ENCODE results near the gene ANXA6. TPM values are rescaled to one million over a fixed set of nuclear protein-coding genes. Genes with fewer than 3 reads are reported as not detected.

ANXA6 gene
- polyA plus RNA-seq, 1 donor (not counting 4 experiments of a cell fraction or from before 2014, with no cell fraction given), result 37.0 TPM

DNA sequence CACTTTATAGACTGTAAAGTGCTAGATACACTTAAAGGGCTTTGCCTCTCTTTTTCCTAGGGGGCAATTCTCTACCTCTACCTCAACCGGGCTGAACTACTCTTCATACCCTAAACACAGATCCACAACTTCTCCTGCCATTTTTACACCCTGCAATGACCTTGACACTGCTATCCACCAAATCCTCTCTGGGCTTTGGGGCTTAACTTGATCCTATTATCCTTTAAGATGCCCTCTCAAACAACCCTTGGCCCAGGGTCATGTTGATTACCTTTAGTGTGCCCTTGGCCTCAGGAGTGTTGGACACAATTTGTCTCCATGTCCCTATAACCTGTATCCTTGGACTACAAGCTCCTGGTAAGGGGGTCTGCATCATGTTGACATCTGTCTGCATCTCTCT is 19.5 kb downstream of the ANXA6 start:
- no peaks in the 10 kb centered on the region for H3K36me3 ChIP-seq (ENCODE audit: control insufficient read depth in 2 of 2, extremely low read depth in 1 of 2, insufficient read depth in 2 of 2, low read length in 2 of 2)
- H3K79me2 ChIP-seq (ENCODE audit: control insufficient read depth, insufficient read depth, low read length), result no peaks in the 10 kb centered on the region
- no peaks in the 10 kb centered on the region for H4K20me1 ChIP-seq (ENCODE audit: control insufficient read depth, extremely low read depth, insufficient read depth, low read length)
- H3K27me3 ChIP-seq (ENCODE audit: control insufficient read depth, extremely low read depth, insufficient read depth, low read length), result peaks cover 11% of the 10 kb centered on the region
- no peak overlapping the region for H2AFZ ChIP-seq (ENCODE audit: control insufficient read depth, low read length)
- FAIRE-seq, result no peak
- H3K4me1 ChIP-seq (ENCODE audit: control insufficient read depth, extremely low read depth, insufficient read depth, low read length), result peaks cover 6% of the 10 kb centered on the region
- DNase-seq (ENCODE audit: low read depth, low spot score), result no peak
- no peak overlapping the region for H3K4me2 ChIP-seq (ENCODE audit: control insufficient read depth, extremely low read depth, insufficient read depth, low read depth, low read length)
- H3K27ac ChIP-seq (ENCODE audit: control insufficient read depth, insufficient read depth, low read length), result no peak overlapping the region
- TF ChIP-seq, protein P1, sequence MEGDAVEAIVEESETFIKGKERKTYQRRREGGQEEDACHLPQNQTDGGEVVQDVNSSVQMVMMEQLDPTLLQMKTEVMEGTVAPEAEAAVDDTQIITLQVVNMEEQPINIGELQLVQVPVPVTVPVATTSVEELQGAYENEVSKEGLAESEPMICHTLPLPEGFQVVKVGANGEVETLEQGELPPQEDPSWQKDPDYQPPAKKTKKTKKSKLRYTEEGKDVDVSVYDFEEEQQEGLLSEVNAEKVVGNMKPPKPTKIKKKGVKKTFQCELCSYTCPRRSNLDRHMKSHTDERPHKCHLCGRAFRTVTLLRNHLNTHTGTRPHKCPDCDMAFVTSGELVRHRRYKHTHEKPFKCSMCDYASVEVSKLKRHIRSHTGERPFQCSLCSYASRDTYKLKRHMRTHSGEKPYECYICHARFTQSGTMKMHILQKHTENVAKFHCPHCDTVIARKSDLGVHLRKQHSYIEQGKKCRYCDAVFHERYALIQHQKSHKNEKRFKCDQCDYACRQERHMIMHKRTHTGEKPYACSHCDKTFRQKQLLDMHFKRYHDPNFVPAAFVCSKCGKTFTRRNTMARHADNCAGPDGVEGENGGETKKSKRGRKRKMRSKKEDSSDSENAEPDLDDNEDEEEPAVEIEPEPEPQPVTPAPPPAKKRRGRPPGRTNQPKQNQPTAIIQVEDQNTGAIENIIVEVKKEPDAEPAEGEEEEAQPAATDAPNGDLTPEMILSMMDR (optimal IDR thresholded peaks at IDR 0.05 in 1 of 3, IDR thresholded peaks at IDR 0.05 in 1 of 3, conservative IDR thresholded peaks at IDR 0.05 in 1 of 3; ENCODE audit: extremely low read depth in 1 of 3, insufficient read depth in 2 of 3, low read length in 3 of 3), result no peak
- no peak for TF ChIP-seq EZH2 (IDR thresholded peaks at IDR 0.05; ENCODE audit: low read length)
- dilution Hi-C loops (cut with MboI; ENCODE audit: extremely low pct_ligation_motif_present, low sequenced_read_pairs), result no loop called here
- H3K9me1 ChIP-seq (ENCODE audit: control insufficient read depth, extremely low read depth, insufficient read depth, low read length), result no peaks in the 10 kb centered on the region
- no peak overlapping the region for H3K9ac ChIP-seq (ENCODE audit: control insufficient read depth, extremely low read depth, insufficient read depth, low read length)
- H3K4me3 ChIP-seq (ENCODE audit: control insufficient read depth in 2 of 3, extremely low read depth in 1 of 3, insufficient read depth in 2 of 3, low read depth in 1 of 3, low read length in 3 of 3), result no peak overlapping the region
- H3K9me3 ChIP-seq (ENCODE audit: control insufficient read depth, low read depth, low read length), result no peaks in the 10 kb centered on the region

DNA sequence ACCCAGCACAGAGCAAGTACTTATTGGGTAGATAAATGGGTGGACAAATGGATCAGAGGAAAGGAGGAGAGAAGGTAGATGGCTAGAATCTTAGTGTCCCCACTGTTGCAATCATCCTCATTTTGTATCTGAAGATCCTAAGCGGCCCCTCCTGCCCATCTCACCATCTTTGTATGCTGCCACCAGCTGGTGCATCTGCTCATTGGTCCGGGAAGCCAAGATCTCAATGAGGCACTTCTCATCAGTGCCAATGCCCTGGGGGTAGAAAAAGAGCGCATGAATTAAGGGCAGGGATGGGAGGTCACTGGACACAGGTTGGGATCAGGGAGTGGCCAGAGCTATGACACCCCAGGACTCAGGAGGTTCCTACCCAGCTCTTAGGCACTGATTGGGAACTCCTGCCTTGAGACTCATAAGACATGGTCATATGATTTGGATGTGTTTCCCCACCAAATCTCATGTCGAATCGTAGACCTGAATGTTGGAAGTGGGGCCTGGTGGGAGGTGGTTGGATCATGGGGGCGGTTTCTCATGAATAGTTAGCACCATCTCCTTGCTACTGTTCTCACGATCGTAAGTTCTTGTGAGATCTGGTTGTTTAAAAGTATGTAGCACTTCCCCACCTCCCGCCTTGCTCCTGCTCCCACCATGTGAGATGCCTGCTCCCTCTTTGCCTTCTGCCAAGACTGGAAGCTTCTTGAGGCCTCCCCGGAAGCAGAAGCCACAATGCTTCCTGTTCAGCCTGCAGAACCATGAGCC is 20.3 kb downstream of the ANXA6 start:
- no peaks in the 10 kb centered on the region for H3K9me3 ChIP-seq (ENCODE audit: control insufficient read depth, low read depth, low read length)
- H3K79me2 ChIP-seq (ENCODE audit: control insufficient read depth, insufficient read depth, low read length), result no peaks in the 10 kb centered on the region
- H2AFZ ChIP-seq (ENCODE audit: control insufficient read depth, low read length), result no peak overlapping the region
- dilution Hi-C loops (cut with MboI; ENCODE audit: extremely low pct_ligation_motif_present, low sequenced_read_pairs), result no loop called here
- H3K4me3 ChIP-seq (ENCODE audit: control insufficient read depth in 2 of 3, extremely low read depth in 1 of 3, insufficient read depth in 2 of 3, low read depth in 1 of 3, low read length in 3 of 3), result no peak overlapping the region
- DNase-seq (ENCODE audit: low read depth, low spot score) (no peak), FAIRE-seq (no peak)
- no peak overlapping the region for H3K9ac ChIP-seq (ENCODE audit: control insufficient read depth, extremely low read depth, insufficient read depth, low read length)
- H3K36me3 ChIP-seq (ENCODE audit: control insufficient read depth in 2 of 2, extremely low read depth in 1 of 2, insufficient read depth in 2 of 2, low read length in 2 of 2), result no peaks in the 10 kb centered on the region
- H3K9me1 ChIP-seq (ENCODE audit: control insufficient read depth, extremely low read depth, insufficient read depth, low read length), result no peaks in the 10 kb centered on the region
- H3K4me2 ChIP-seq (ENCODE audit: control insufficient read depth, extremely low read depth, insufficient read depth, low read depth, low read length), result no peak overlapping the region
- peaks cover 6% of the 10 kb centered on the region for H3K4me1 ChIP-seq (ENCODE audit: control insufficient read depth, extremely low read depth, insufficient read depth, low read length)
- peaks cover 6% of the 10 kb centered on the region for H3K27me3 ChIP-seq (ENCODE audit: control insufficient read depth, extremely low read depth, insufficient read depth, low read length)
- H4K20me1 ChIP-seq (ENCODE audit: control insufficient read depth, extremely low read depth, insufficient read depth, low read length), result no peaks in the 10 kb centered on the region
- no peak for TF ChIP-seq EZH2 (IDR thresholded peaks at IDR 0.05; ENCODE audit: low read length)
- TF ChIP-seq, protein P1 (optimal IDR thresholded peaks at IDR 0.05 in 1 of 3, IDR thresholded peaks at IDR 0.05 in 1 of 3, conservative IDR thresholded peaks at IDR 0.05 in 1 of 3; ENCODE audit: extremely low read depth in 1 of 3, insufficient read depth in 2 of 3, low read length in 3 of 3), result no peak
- H3K27ac ChIP-seq (ENCODE audit: control insufficient read depth, insufficient read depth, low read length), result no peak overlapping the region
